AG10803 (cell line): ENCODE data around the gene ADGRB2.

Experiments used
- DNase-seq: peaks from one replicate; pipeline ENCODE4 v3.0.0; 2010; ENCODE audit warnings: low read depth
- H3K4me3 ChIP-seq: 2 replicates; pipeline ENCODE4 v1.5.1; 2011; ENCODE audit warnings: mild to moderate bottlenecking, low read length, control low read depth
- TF ChIP-seq, protein P1 (sequence below): conservative IDR thresholded peaks from 2 replicates; pipeline ENCODE4 v1.5.1; 2011; ENCODE audit warnings: mild to moderate bottlenecking, low read length, control low read depth, inconsistent platforms

The ADGRB2 gene

GRCh38 chr1:31775210-31775999 lies 11.3 kb upstream of the ADGRB2 start:
- TF ChIP-seq, protein P1, sequence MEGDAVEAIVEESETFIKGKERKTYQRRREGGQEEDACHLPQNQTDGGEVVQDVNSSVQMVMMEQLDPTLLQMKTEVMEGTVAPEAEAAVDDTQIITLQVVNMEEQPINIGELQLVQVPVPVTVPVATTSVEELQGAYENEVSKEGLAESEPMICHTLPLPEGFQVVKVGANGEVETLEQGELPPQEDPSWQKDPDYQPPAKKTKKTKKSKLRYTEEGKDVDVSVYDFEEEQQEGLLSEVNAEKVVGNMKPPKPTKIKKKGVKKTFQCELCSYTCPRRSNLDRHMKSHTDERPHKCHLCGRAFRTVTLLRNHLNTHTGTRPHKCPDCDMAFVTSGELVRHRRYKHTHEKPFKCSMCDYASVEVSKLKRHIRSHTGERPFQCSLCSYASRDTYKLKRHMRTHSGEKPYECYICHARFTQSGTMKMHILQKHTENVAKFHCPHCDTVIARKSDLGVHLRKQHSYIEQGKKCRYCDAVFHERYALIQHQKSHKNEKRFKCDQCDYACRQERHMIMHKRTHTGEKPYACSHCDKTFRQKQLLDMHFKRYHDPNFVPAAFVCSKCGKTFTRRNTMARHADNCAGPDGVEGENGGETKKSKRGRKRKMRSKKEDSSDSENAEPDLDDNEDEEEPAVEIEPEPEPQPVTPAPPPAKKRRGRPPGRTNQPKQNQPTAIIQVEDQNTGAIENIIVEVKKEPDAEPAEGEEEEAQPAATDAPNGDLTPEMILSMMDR = no peak
- no peak for DNase-seq
- no peak overlapping the region for H3K4me3 ChIP-seq

GRCh38 chr1:31774495-31774894 lies 10.4 kb upstream of the ADGRB2 start:
- H3K4me3 ChIP-seq = no peak overlapping the region
- DNase-seq = no peak
- TF ChIP-seq, protein P1 = no peak

GRCh38 chr1:31773861-31774260 lies 9.7 kb upstream of the ADGRB2 start:
- H3K4me3 ChIP-seq = no peak overlapping the region
- TF ChIP-seq, protein P1 = no peak
- DNase-seq = no peak

DNA sequence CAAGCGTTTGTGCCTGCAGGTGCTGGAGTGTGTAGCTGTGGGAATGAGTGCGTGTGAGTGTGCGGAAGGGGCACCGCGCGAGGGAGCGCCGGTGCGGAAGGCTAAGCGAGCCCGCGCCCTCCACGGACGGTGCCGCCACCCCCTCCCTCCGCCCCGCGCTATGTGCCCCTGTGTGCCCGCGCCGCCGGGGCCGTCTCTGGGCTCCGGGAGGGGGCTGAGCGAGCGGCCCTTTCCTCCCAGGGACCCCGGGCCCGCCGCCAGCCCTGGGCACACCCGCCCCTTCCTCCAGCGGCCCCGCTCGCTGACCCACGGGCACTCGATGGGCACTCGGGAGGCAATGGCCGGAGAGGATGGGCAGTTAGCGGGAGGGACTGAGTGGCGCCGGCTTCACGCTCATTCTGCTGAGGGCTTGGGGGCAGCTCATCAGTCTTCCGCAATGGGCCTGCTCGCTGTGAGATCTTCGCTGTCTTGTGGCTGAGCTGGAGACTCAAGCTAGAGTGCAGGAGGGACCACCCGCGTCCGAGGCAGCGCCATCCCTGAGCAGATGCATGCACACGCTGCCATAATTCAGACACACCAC lies 8.6 kb upstream of the ADGRB2 start:
- no peak for DNase-seq
- H3K4me3 ChIP-seq = no peak overlapping the region; the same call in none of the 2 replicates
- TF ChIP-seq, protein P1 = no peak

- H3K4me3 ChIP-seq = peak overlapping the region; percentile 31
- TF ChIP-seq, protein P1 = peak; percentile 27
- DNase-seq = peak; percentile 31
Measured at GRCh38 chr1:31771891-31772668, 7.9 kb upstream of the ADGRB2 start.

GRCh38 chr1:31769720-31770390 lies 5.7 kb upstream of the ADGRB2 start:
- H3K4me3 ChIP-seq = no peak overlapping the region
- TF ChIP-seq, protein P1 = no peak
- no peak for DNase-seq
